ENCODE results near the gene GHRH.

GHRH gene

DNA sequence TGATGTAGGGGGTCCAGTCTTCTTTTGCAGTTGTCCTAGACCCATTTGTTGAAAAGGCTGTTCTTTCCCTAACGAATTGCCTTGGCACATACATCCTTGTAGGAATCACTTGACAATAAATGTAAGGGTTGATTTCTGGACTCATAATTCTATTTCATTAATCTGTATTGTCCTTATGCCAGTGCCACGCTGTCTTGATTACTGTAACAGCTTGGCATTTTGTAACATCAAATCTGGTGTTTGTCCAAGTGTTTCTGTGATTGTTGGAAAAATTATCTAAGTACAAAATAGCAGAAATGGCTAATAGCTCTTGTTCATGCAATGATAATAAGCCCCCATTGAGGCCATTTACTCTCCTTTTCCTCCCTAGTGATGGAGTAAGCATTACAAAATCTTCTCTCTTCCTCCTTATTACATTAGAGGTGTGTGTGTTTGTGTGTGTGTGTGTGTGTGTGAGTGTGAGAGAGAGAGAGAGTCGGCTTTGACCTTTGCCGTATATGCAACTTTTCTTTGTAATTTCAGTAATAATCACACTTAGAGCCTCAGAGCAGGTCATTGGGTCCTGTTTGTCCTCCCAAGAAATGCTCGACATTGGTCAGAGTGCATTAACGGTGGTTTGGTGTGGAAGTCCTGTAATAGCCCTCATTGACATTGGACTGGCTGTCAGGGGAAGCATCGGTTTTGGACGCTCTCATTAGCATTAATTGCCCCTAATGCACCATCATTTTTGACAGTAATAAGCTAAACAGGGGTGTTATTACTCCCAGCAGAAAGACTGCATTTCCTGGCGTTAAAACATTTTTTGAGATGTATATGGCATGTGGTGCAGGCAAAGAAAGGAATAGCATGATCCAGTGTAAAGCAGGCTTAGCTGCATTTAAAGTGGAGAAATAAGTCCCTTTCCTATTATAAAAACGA is 41.6 kb downstream of the GHRH start:
- in situ Hi-C loops (cut with HindIII; ENCODE audit: low sequenced_read_pairs), result no loop called here

- in situ Hi-C loops (cut with HindIII; ENCODE audit: low sequenced_read_pairs), result no loop called here
Observed at GRCh38 chr20:37218976-37219375, 42.6 kb downstream of the GHRH start.

DNA sequence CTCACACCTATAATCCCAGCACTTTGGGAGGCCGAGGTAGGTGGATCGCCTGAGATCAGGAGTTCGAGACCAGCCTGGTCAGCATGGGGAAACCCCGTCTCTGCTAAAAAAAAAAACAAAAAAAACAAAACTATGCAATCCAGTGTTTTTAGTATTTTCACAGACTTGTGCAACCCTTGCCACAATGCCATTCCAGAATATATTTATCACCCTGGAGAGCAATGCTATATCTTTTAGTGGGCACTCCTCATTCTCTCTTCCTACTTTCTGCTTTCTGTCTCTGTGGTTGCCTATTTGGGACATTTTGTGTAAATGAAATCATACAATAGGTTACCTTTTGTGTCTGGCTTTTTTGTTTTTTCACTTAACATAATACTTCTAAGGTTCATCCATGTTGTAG is 43.2 kb downstream of the GHRH start:
- in situ Hi-C loops (cut with HindIII; ENCODE audit: low sequenced_read_pairs), result no loop called here

- in situ Hi-C loops (cut with HindIII; ENCODE audit: low sequenced_read_pairs), result no loop called here
Observed at GRCh38 chr20:37209661-37210314, 51.8 kb downstream of the GHRH start.

DNA sequence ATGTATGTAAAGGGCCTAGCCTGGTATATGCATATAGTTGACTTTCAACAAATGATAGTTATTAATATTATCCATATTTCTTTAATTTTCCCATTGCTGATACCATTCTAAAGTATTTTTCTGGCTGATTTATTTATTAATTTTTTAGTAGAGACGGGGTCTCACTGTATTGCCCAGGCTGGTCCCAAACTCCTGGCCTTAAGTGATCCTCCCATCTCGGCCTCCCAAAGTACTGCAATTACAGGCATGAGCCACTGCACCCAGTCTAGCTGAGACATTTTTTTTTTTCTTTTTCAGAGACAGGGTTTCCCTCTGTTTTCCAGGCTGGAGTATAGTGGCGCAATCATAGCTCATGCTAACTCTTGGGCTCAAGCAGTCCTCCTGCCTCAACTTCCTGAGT is 52.4 kb downstream of the GHRH start:
- in situ Hi-C loops (cut with HindIII; ENCODE audit: low sequenced_read_pairs), result no loop called here

DNA sequence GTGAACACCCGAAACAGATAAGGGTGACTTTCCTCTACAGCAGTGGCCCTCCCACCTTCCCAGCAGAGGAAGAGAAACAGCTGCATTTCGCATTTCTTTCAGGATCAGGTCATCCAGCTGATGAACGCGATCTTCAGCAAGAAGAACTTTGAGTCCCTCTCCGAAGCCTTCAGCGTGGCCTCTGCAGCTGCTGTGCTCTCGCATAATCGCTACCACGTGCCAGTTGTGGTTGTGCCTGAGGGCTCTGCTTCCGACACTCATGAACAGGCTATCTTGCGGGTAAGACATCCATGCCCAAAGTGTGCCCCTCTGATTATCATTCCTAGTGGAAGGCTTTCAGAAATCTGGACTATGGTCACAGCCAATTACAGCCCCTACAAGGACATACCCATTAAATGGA is 54.4 kb downstream of the GHRH start:
- in situ Hi-C loops (cut with HindIII; ENCODE audit: low sequenced_read_pairs), result no loop called here

- in situ Hi-C loops (cut with HindIII; ENCODE audit: low sequenced_read_pairs), result no loop called here
Observed at GRCh38 chr20:37205794-37206193, 55.8 kb downstream of the GHRH start.

- in situ Hi-C loops (cut with HindIII; ENCODE audit: low sequenced_read_pairs), result no loop called here
Observed at GRCh38 chr20:37205130-37205529, 56.5 kb downstream of the GHRH start.

- in situ Hi-C loops (cut with HindIII; ENCODE audit: low sequenced_read_pairs), result loop anchor here (5.0 kb wide), 1 partner anchor 48 kb away; no protein-coding TSS in a partner anchor
Observed at GRCh38 chr20:37204056-37204455, 57.6 kb downstream of the GHRH start.

DNA sequence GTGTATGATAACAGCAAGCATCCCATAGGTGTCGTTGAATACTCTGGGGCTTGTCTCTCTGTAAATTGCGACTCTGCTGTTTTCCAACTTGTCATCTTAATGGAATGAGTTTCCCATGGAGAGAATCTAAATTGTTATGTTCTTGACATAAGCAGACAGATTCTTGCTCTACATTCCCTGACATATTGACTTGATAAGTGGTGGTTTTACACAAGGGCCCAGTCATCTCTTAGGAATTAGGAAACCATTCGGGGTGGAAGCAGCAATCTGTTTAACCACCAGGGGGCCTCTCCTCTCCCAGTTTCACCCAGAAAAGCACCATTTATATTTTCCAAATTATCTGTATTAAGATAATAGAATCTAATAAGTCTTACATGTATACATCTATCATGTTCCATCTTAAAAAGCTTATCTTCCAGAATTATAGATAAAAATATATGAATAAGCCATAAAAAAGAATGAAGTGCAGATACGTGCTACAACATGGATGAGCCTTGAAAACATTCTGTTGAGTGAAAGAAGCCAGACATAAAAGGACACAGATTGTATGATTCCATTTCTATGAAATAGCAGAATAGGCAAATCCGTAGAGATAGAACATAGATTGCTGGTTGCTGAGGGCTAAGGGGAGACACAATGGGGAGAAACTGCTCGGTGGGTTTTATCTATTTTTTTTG is 59.2 kb downstream of the GHRH start:
- in situ Hi-C loops (cut with HindIII; ENCODE audit: low sequenced_read_pairs), result loop anchor here (5.0 kb wide), 1 partner anchor 50 kb away; no protein-coding TSS in a partner anchor

DNA sequence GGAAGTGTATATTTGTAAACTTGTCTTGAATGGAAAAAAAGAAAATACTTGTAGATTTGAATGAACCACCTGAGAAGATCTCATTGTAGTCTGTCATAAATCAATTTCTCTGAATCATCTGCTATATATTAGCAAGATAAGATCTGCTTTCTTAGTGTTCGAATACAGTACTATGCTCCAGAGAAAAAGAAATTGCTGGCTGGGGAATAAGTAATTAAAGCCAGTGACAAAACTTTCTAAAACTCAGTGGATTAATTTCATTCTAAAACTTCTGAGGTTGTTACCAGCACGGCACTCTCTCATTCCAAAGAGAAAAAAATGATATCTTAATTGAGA is 59.8 kb downstream of the GHRH start:
- in situ Hi-C loops (cut with HindIII; ENCODE audit: low sequenced_read_pairs), result loop anchor here (5.0 kb wide), 1 partner anchor 51 kb away; no protein-coding TSS in a partner anchor

Measured in endothelial cell of hepatic sinusoid (primary cell).